ES-I3 (cell line): ENCODE data around the gene CHST8.

ENCODE experiments used
- H3K36me3 ChIP-seq: 2 replicates; pipeline ENCODE4 v1.6.1; 2013; ENCODE audit warnings: mild to moderate bottlenecking, low read length, control low read depth, moderate library complexity; ENCODE audit not compliant: insufficient read depth
- H3K4me1 ChIP-seq: 2 replicates; pipeline ENCODE4 v1.6.1; 2013; ENCODE audit warnings: mild to moderate bottlenecking, control low read depth, low read length; ENCODE audit not compliant: insufficient read depth
- H3K9ac ChIP-seq: 2 replicates; pipeline ENCODE4 v1.6.1; 2013; ENCODE audit warnings: low read depth, mild to moderate bottlenecking, low read length, moderate library complexity
- H3K9me3 ChIP-seq: 2 replicates; pipeline ENCODE4 v1.6.1; 2013; ENCODE audit warnings: mild to moderate bottlenecking, low read length, moderate library complexity; ENCODE audit not compliant: control insufficient read depth, insufficient read depth

CHST8 gene

GRCh38 chr19:33774751-33775150 lies 153.0 kb downstream of the CHST8 start:
- Histone ChIP-seq H3K36me3 (no peaks in the 10 kb centered on the region), H3K9me3 (no peaks in the 10 kb centered on the region), H3K4me1 (no peaks in the 10 kb centered on the region; the same call in 1 of the 2 replicates), H3K9ac (no peak overlapping the region)

DNA sequence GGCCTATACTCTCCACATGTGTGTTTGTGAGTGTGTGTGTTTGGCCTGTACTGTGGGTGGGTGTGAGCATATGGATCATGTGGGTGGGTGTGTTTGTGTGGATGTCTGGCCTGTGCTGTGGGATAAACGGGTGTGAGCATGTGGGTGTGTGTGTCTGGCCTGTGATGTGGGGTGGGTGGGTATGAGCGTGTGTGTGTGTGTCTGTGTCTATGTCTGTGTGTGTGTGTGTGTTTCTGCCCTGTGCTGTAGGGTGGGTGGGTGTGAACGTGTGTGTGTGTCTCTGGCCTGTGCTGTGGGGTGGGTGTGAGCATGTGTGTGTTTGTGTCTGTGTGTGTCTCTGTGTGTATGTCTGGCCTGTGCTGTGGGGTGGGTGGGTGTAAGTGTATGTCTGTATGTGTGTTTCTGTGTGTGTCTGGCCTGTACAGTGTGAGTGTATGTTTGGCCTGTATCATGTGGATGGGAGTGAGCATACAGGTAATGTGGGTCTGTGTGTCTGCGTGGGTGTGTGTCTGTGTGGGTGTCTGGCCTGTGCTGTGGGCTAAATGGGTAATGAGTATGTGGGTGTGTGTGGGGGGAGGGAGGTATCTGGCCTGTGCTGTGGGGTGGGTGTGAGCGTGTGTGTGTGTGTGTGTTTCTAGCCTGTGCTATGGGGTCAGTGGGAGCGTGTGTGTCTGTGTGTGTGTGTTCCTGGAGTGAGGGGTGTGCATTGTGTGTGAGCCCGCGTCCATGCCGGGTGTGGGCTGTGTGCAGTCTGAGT lies 154.2 kb downstream of the CHST8 start:
- no peaks in the 10 kb centered on the region; the same call in 1 of the 2 replicates for H3K4me1 ChIP-seq
- no peaks in the 10 kb centered on the region for H3K36me3 ChIP-seq
- no peaks in the 10 kb centered on the region for H3K9me3 ChIP-seq
- H3K9ac ChIP-seq: no peak overlapping the region

DNA sequence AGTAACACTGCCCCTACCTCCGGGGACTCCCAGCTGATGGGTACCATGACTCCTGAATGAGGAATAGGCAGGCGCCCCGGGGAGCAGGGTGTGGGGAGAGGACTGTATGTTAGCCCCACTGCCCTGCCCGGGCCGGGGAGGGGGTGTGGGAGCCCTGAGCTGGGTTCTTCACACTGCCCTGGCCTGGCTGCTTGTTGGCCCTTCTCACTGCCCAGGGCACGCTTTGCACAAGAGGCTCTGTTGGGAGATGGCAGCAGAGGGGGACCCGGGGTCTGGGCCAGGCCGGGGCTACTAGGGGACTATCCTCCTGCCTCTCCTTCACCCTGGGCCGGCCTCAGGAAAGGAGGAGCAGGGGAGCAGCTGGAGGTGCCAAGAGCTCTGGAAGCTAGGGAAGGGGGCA lies 155.6 kb downstream of the CHST8 start:
- H3K9ac ChIP-seq: no peak overlapping the region
- no peaks in the 10 kb centered on the region for H3K9me3 ChIP-seq
- no peaks in the 10 kb centered on the region for H3K36me3 ChIP-seq
- H3K4me1 ChIP-seq: no peaks in the 10 kb centered on the region; the same call in 1 of the 2 replicates

DNA sequence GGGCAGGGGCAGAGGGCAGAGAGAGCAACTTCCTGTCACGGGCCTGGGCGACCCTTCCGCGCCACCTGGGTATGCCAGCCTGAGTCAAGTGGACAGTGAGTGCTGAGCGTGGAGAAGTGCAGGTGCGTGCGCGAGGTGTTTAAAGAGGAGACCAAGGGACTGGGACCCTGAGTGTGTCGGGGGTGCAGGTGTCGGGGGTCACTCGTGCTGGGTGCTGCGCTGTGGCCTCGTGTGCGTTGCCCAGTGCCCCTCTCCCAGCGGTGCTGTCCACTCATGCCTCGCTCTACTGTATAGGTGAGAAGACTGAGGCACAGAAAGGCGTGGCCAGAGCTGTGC lies 156.0 kb downstream of the CHST8 start:
- Histone ChIP-seq H3K36me3 (no peaks in the 10 kb centered on the region), H3K9ac (no peak overlapping the region), H3K9me3 (no peaks in the 10 kb centered on the region), H3K4me1 (no peaks in the 10 kb centered on the region; the same call in 1 of the 2 replicates)

GRCh38 chr19:33778089-33778791 lies 156.5 kb downstream of the CHST8 start:
- H3K36me3 ChIP-seq: no peaks in the 10 kb centered on the region
- no peaks in the 10 kb centered on the region; the same call in 1 of the 2 replicates for H3K4me1 ChIP-seq
- no peaks in the 10 kb centered on the region for H3K9me3 ChIP-seq
- H3K9ac ChIP-seq: peak overlapping the region; percentile 10; the same call in 1 of the 2 replicates

- no peaks in the 10 kb centered on the region for H3K9me3 ChIP-seq
- H3K4me1 ChIP-seq: no peaks in the 10 kb centered on the region; the same call in 1 of the 2 replicates
- no peaks in the 10 kb centered on the region for H3K36me3 ChIP-seq
- H3K9ac ChIP-seq: no peak overlapping the region
Measured at GRCh38 chr19:33779849-33780248, 158.1 kb downstream of the CHST8 start.

DNA sequence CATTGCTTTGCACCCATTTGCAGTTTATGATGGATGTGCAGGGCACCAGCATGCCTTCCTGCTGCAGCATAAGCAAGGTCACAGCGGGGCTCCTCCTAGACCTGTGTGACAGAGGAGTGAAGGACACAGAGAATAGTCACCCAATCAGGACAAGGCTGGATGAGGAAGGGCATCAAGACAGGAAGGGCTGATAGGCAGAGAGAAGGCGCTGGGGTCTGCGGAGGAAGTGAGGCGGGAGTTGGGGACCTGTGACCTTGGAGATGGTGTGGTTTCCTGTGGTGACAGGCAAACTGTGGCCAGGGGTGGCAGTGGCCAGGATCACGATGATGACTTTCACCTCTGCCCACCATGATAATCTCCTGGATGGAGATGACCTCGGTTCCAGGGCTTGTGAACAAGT lies 158.5 kb downstream of the CHST8 start:
- no peaks in the 10 kb centered on the region for H3K36me3 ChIP-seq

GRCh38 chr19:33780746-33781145 lies 159.0 kb downstream of the CHST8 start:
- Histone ChIP-seq H3K36me3 (no peaks in the 10 kb centered on the region), H3K4me1 (no peaks in the 10 kb centered on the region; the same call in 1 of the 2 replicates), H3K9me3 (no peaks in the 10 kb centered on the region)

More for the DNA sequence above, 158.5 kb downstream of the CHST8 start:
- Histone ChIP-seq H3K9ac (no peak overlapping the region), H3K9me3 (no peaks in the 10 kb centered on the region), H3K4me1 (no peaks in the 10 kb centered on the region; the same call in 1 of the 2 replicates)

DNA sequence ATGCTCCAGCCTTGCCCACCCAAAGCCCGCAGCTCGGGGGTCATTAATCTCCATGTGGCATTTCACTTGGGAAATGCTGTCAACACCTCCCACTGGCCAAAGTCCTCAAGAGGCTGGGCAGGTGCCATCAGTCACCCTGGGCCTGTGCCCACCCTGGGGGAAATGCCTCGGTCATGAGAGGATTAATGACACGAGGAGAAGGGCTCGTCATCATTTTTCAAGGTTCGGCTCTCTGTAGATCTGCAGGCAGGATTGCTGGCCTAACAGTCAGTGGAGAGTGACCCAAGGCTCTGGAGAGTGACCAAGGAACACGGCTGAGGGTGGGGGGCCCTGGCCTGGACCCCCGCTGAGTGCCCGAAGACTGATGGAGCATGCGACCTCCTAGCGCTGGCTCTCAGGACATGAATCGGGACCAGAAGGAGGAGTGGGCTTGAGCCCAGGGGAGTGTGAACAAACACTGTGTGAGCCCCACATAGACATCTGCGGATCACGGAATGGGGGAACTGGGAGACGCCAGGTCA lies 159.7 kb downstream of the CHST8 start:
- H3K9ac ChIP-seq: no peak overlapping the region
- no peaks in the 10 kb centered on the region for H3K9me3 ChIP-seq
- no peaks in the 10 kb centered on the region for H3K36me3 ChIP-seq
- H3K4me1 ChIP-seq: no peaks in the 10 kb centered on the region; the same call in 1 of the 2 replicates

More at GRCh38 chr19:33780746-33781145, 159.0 kb downstream of the CHST8 start:
- no peak overlapping the region for H3K9ac ChIP-seq

DNA sequence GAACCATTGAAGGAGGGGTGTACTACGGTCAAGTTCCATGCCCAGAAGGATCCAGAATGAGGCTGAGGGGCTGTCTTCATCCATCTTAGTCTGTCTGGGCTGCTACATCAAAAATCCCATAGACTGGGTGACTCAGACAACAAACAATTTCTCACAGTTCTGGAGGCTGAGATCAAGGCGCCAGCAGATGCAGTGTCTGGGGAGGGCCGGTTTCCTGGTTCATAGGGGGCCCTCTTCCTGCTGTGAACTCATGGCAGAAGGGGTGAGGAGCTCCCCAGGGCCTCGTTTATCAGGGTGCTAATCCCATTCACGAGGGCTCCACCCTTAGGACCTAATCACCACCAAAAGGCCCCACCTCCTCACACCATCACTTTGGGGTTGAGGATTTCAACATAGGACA lies 160.2 kb downstream of the CHST8 start:
- Histone ChIP-seq H3K9me3 (no peaks in the 10 kb centered on the region), H3K9ac (no peak overlapping the region), H3K4me1 (no peaks in the 10 kb centered on the region; the same call in 1 of the 2 replicates), H3K36me3 (no peaks in the 10 kb centered on the region)

- no peak overlapping the region for H3K9ac ChIP-seq
- no peaks in the 10 kb centered on the region for H3K9me3 ChIP-seq
- no peaks in the 10 kb centered on the region for H3K36me3 ChIP-seq
- H3K4me1 ChIP-seq: no peaks in the 10 kb centered on the region
Measured at GRCh38 chr19:33784432-33784831, 162.7 kb downstream of the CHST8 start.

DNA sequence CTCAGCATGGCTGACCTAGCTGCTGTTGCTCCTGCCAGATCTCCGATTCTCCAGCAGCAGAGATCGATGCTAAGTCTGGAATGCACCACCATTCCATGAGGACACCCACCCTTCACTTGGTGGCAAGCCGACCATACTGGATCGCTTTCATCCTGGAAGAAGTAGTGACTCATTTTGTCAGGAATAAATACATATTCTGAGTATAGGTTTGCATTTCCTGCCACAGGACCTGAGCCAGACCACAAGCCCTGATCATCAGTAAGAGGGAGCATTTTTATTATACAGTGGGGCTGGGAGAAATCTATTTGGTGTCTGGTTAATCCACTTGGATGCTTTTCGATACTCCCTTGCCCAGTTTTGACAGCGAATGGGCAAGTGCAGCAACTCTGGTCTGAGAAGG lies 164.0 kb downstream of the CHST8 start:
- no peaks in the 10 kb centered on the region for H3K36me3 ChIP-seq
- no peaks in the 10 kb centered on the region for H3K9me3 ChIP-seq
- no peak overlapping the region for H3K9ac ChIP-seq
- no peaks in the 10 kb centered on the region for H3K4me1 ChIP-seq

- H3K9ac ChIP-seq: no peak overlapping the region
- no peaks in the 10 kb centered on the region for H3K9me3 ChIP-seq
- no peaks in the 10 kb centered on the region for H3K36me3 ChIP-seq
- H3K4me1 ChIP-seq: peaks cover 4% of the 10 kb centered on the region
Measured at GRCh38 chr19:33788676-33789075, 166.9 kb downstream of the CHST8 start.

DNA sequence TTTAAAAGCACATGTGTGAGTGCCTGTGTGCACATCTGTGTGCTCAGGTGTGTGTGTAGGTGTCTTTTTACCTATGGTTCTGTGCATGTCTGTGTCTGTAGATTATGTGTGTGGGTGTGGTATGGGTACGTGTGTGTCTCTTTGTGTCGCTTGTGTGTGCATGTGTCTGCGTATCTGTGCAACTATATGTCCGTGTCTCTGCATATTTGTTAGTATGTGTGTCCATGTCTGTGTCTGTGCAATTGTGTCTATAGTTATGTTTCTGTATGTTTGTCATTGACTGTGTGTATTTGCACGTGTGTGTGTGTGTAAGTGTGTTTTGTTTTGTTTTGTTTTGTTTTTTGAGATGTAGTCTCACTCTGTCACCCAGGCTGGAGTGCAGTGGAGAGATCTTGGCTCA lies 167.6 kb downstream of the CHST8 start:
- Histone ChIP-seq H3K4me1 (peaks cover 8% of the 10 kb centered on the region), H3K36me3 (no peaks in the 10 kb centered on the region), H3K9ac (no peak overlapping the region), H3K9me3 (no peaks in the 10 kb centered on the region)
